Hypothalamus (tissue), 51 donors: ENCODE measurements around the gene DOCK4.
A peak's percentile ranks its signal among the peaks of the same experiment; 100 is the strongest.

ENCODE experiments used
- DNase-seq, 51 donors: peaks; one replicate each; lab custom pipeline; 2025; lab: John Stamatoyannopoulos, UW

Gene DOCK4

GRCh38 chr7:112162784-112163506 lies 43.3 kb downstream of the DOCK4 start:
- DNase-seq, result peak in 1 of 51 donors; percentile 43

GRCh38 chr7:112162142-112162766 lies 43.9 kb downstream of the DOCK4 start:
- peak in 44 of 51 donors; percentile 15 to 89 (median 72) for DNase-seq

DNA sequence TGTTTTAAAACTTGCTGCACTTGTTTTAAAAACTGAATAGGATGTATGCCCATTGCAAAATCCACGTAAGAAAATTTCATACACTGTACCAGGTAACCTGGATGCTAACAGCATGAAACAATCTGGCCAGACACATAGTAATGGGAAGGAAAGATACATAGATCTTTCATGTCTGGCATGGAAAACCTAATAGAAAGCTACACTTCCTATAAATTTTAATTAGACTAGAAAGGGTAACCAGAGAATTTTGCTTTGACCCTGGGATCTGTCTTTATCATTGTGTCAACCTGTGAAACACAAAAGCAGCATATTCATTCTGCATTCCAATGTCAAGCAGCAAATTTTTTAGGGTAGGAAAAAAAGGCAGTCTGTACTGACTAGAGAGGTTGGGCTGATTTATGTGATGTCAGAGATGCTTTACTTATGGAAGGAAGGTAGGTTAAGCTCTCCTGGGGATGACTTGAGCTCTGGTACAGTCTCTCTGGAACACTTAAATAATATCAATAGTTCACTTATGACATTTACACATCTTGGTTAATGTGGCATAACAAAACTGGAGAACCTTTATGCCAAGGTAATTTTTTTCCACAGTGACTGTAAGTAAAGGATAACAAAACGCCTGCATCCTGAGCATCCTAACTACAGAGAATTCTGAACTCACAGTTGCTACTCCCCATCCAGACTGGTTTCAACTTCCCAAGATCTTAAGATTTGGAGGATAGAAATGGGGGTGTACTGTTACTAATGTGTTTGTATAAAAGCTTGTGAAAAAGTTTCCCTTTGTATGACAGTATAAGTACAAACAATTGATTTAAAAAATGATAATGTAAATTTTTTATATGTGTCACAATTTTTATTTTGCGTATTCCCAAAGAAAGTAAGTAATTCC lies 44.7 kb downstream of the DOCK4 start:
- DNase-seq, result peak in 1 of 51 donors; percentile 33

- peak in 1 of 51 donors; percentile 51 for DNase-seq
Measured at GRCh38 chr7:112160771-112161150, 45.4 kb downstream of the DOCK4 start.

DNA sequence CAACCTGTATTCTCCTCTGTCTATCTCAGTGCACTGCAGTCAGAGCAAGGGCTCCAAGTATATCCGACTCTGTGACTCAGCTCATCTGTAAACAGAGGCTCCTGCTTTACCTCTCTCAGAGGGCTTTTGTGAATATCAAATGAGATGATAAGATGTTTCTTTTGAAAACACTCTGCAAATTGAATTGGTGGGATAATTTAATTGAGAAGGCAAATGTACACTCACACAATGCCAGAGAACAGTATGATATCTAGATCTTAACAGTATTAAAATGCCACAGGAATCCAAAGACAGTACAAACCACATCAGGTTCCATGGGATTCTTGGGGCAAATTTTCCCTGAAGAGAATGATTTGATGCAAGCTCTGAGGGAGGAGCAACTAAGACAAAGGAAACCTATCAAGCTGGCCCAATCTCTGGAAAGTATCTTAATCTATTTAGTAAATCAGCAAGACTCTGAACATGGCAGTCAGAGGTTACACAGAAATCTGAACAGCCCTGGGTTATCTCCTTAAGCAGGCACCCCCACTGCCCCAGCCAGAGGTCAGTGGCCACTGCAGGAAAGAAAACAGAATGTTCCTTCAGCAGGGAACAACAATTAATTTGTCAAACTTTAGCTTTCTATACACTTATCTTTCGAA lies 45.9 kb downstream of the DOCK4 start:
- DNase-seq, result peak in 1 of 51 donors; percentile 51

DNA sequence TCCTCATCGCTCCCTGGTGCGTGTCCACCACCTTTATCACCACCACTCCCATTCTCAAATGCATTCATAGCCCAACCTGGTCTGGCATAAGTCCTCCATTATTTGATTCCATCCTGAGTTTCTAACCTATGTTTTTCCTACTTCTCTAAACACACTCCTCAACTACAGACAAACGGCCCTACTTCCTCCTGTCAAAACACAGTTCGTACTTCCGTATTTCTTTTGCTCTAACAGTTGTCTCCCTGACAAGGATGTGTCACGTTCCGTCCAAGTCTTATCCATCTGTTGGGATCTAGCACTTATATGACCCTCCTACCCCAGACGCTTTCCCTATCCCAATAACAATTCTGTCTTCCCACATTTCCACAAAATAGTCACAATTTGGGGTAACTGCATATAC lies 46.8 kb downstream of the DOCK4 start:
- DNase-seq, result no peak

DNA sequence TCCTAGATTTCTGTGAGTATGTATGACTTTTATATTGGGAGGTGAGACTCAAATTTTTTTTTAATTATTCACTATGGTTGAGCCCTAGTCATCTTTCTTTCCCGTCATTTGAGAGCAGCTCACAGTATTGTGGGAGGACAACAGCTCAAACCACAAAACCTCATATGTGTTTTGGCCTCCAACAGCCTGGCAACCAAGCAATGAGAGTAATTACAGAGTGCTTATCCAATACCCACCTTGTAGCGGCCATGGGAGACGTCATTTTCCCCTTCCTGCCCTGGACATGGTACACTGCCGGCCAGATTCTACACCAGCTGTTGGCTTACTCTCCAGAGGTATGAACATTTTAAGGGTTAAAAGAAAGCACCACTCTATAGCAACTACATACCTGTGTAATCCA lies 49.1 kb downstream of the DOCK4 start:
- DNase-seq, result no peak

DNA sequence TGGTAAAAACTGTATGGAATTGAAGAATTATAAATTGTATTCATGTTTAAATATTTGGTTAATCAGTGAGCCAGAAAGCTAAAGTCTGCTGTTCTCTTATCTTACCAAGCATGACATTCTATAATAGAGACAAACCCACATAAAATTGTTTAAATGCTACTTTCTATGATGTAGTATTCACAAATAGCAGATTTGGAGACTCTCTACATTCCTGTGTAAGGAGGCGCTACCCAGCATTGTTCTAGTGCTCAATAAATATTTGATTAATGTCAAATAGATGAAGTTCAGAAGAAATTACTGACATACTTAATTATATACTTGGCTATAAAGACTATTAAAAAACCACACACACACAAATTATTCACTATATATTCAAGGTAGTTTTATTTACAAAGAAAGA lies 49.8 kb downstream of the DOCK4 start:
- DNase-seq, result no peak

DNA sequence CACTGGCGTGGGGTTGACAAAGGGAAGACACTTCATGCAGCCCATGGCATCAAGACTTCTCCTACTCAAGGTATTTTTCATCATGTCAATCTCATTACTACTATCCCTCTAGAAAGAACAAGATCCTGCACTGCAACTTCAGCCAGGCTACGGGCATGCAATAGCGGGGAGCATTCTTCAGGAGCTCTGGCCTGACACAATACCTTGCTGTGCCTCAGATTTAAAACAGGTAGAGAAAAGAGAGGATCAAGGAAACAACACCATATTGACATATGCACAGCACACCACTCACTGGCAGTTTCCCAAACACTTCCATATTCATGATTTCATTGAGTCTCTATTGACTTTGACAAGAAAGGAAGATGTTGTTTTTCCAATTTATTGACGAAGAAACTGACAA lies 51.5 kb downstream of the DOCK4 start:
- no peak for DNase-seq

- DNase-seq, result peak in 1 of 51 donors; percentile 36
Measured at GRCh38 chr7:112152186-112152585, 54.0 kb downstream of the DOCK4 start.

DNA sequence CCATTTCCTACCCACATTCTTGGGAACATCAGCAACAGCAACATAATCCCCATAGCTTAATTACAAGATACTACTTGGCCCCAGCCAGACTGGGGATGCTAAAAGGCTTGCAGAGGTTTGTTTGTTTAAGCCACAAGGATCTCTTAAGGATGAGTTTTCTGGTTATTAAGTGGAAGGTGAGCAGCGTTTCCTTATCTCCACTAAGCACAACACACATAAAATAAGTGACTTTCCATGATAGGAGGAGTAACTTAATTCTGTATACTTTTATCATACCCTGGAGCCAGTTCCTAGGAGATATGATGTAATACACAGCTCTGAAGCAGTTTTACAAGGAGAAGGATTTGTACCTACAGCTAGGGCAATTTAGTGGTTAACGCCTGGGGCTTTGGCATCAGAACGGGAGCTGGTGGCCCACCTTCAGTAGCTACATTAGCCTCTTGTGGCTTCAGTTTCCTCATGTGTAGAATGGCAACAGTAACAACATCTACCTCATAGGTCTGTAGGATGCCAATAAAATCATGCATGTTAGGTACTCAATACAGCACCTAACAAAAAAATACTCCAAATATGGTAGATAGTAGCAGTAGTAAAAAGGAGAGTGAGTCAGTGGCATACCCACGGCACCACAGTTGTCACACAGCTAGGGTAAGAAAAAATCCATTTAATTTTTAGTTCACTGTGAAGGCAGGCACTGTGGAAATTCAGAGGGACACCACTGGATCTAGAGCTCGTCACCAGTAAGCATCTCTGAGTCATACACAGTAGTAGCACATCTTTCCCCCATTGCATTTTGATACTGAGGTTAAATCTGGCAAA lies 55.2 kb downstream of the DOCK4 start:
- DNase-seq, result peak in 1 of 51 donors; percentile 61

- no peak for DNase-seq
Measured at GRCh38 chr7:112149734-112150133, 56.5 kb downstream of the DOCK4 start.

- peak in 2 of 51 donors; percentile 28 to 68 for DNase-seq
Measured at GRCh38 chr7:112147793-112148361, 58.3 kb downstream of the DOCK4 start.

GRCh38 chr7:112145206-112145605 lies 61.0 kb downstream of the DOCK4 start:
- no peak for DNase-seq

DNA sequence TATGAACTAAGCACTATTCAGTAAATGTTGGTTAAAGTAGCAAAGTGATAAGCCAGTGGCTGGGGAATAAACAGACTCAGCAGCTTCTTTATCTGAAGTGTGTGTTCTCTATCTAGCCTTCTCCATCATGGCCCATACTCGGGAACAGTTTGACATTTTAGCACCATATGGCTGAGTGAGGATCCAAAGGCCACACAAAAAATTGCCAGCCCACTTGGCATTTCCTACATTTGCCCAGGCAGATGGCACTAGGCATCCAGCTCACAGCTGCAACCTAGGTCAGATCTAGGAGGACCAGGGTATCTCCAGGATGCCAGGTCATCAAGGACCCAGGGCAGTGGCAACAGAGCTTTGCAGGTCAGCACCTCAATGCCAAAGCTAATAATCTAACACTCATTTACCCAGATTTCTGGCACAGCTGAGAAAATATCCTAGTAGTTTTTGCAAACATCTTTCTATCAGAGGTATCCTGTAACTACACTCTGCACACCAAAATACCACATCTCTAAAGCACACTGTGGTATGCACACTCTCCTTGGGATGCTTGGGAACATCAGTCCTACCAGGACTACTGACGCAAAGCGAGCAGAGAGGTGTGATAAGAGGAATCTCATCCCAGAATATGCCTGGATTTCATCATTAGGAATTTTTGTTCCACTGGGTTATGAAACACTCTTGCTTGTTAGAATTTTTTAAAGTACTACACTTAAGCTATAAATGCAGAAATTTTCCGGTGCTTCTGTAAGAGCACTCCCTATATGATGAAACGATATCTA lies 61.7 kb downstream of the DOCK4 start:
- DNase-seq, result no peak

DNA sequence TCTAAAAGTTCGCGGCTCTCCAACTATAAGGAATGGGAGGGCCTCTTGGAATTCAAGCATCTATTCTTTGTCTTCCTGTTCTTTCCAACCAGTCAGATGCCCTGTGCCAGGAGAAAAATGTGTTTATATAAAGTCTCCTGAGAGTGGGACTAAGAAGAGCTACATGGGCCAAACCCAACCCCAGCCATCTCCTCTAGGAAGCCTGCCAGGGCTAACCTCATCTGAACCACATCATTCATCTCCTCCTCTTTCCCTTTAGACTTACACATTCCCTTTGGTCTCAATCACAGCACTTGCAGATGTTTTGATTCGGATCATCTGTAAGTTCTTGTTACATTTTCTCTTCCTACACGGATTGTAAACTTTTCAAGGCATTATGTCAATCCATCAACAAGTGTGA lies 62.6 kb downstream of the DOCK4 start:
- no peak for DNase-seq

- DNase-seq, result no peak
Measured at GRCh38 chr7:112143136-112143535, 63.1 kb downstream of the DOCK4 start.

DNA sequence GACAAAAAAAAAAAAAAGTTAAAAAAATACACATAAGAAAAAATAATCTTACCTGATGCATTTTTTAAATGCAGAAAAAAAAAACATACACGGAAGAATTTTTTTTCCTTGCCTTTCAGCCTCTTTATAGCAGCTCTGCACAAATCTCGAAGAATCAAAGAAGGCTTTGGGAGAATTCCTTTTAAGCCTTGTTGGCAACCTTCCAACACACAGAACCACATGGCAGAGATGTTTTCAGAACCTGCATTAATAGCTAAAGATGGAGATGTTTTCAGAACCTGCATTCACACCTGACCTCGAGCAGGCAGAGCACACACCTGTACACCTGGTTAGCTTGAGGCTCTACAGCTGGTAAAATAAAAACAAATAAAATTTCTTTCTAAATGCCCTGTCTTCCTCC lies 65.6 kb downstream of the DOCK4 start:
- DNase-seq, result peak in 1 of 51 donors; percentile 67

GRCh38 chr7:112138938-112139337 lies 67.3 kb downstream of the DOCK4 start:
- no peak for DNase-seq
